Right atrium auricular region (tissue), 2 donors: ENCODE measurements around the gene NHSL1. TPM values are rescaled to one million over a fixed set of nuclear protein-coding genes. Genes with fewer than 3 reads are reported as not detected.
A peak's percentile ranks its signal among the peaks of the same experiment; 100 is the strongest.

Experiments
- DNase-seq: peaks from one replicate; pipeline ENCODE4 v3.0.0-alpha.2; 2019; ENCODE audit warnings: low spot score
- H3K27ac ChIP-seq, 2 donors: fragments of 200-600 bp; sonication (generic); 1 replicate in 1 of 2; 2 replicates in 1 of 2; pipeline ENCODE4 v1.5.1; 2016 to 2019
- H3K27me3 ChIP-seq, 2 donors: fragments of 200-600 bp; sonication (generic); one replicate each; pipeline versions ENCODE4 v1.5.1 to v1.6.0; 2017 to 2019
- H3K36me3 ChIP-seq: fragments of 200-600 bp; sonication (generic); one replicate; pipeline ENCODE4 v1.5.1; 2016
- H3K4me1 ChIP-seq, 2 donors: fragments of 200-600 bp; sonication (generic); one replicate each; pipeline versions ENCODE4 v1.5.1 to v1.6.0; 2017 to 2019
- H3K4me3 ChIP-seq, 2 donors: fragments of 200-600 bp; sonication (generic); 1 replicate in 1 of 2; 2 replicates in 1 of 2; pipeline ENCODE4 v1.5.1; 2017 to 2019; ENCODE audit warnings: mild to moderate bottlenecking in 1 of 2, moderate library complexity in 1 of 2
- H3K9me3 ChIP-seq, 2 donors: fragments of 200-600 bp; sonication (generic); one replicate each; pipeline ENCODE4 v1.5.1; 2019
- total RNA-seq, 2 donors: library from RNA; depleted of rRNA; stranded (reverse); fragments of >200 nt; gene quantifications; one replicate each; pipeline ENCODE4 v1.1.0, GENCODE V29; 2016
- TF ChIP-seq, protein P1 (sequence below), 2 donors: fragments of 200-600 bp; sonication (generic); IDR thresholded peaks; one replicate each; pipeline ENCODE4 v1.5.1; 2019; ENCODE audit warnings: antibody characterized with exemption in 2 of 2

NHSL1 gene
- total RNA-seq, 2 donors from 2014 or later, result 34.3 to 41.6 TPM

DNA sequence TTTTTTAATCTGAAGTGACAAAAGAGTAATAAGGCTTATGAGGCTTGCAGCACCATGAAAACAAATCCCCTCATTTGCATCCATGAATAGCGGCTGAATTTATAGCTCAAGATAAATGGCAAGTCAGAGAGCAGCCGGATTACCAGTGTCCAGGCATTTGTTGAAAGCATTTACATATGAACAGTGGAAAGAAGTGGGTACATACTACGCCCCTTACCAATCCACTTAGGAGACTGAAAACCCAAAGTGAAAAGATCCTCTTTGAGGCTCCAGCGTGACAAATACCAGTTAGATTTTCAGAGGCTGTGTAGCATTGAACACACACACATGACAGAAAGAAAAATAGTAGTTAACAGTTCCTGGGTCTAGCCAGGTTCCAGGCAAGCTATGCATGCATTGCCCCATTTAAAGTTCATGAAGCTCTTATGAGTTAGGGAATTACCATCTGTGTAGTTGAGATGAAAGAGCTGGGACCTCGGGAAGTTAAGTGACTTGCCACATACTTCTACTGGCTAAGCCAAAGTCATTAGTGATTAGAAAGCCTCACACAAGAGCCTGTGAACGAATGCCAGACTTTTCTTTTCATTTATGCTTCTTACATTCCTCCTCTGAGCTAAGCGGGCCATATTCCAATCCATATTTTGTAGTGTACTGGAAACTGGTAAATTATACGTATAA, 28.3 kb upstream of the NHSL1 start:
- DNase-seq, result no peak
- no peak overlapping the region for H3K4me3 ChIP-seq
- H3K36me3 ChIP-seq, result no peaks in the 10 kb centered on the region
- H3K27ac ChIP-seq, result peak overlapping the region in 1 of 2 donors; percentile 38
- no peaks in the 10 kb centered on the region for H3K27me3 ChIP-seq
- no peaks in the 10 kb centered on the region for H3K9me3 ChIP-seq
- H3K4me1 ChIP-seq, result peaks cover 0 to 29% of the 10 kb centered on the region in 2 donors
- TF ChIP-seq, protein P1, sequence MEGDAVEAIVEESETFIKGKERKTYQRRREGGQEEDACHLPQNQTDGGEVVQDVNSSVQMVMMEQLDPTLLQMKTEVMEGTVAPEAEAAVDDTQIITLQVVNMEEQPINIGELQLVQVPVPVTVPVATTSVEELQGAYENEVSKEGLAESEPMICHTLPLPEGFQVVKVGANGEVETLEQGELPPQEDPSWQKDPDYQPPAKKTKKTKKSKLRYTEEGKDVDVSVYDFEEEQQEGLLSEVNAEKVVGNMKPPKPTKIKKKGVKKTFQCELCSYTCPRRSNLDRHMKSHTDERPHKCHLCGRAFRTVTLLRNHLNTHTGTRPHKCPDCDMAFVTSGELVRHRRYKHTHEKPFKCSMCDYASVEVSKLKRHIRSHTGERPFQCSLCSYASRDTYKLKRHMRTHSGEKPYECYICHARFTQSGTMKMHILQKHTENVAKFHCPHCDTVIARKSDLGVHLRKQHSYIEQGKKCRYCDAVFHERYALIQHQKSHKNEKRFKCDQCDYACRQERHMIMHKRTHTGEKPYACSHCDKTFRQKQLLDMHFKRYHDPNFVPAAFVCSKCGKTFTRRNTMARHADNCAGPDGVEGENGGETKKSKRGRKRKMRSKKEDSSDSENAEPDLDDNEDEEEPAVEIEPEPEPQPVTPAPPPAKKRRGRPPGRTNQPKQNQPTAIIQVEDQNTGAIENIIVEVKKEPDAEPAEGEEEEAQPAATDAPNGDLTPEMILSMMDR (IDR thresholded peaks at IDR 0.05), result no peak

DNA sequence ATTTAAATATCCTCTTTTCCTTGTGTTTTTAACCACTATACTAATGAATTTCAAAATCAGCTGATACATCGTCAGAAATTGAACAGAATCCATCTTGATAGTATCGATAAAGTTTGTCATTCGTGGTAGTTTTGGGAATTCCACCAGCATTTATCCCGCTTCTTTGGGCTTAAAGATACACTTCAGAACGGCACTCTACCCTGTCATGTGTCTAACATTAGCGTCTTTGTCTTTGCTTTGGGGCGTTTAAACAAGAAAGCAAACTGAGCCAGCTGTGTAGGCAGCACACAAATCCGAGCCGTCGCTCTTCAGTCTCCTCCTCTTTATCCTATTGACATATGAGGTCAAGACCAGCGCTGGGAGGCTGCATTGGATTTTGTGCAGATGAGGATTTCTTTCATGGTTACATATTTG, 27.5 kb upstream of the NHSL1 start:
- Histone ChIP-seq H3K36me3 (no peaks in the 10 kb centered on the region), H3K9me3 (no peaks in the 10 kb centered on the region), H3K4me3 (no peak overlapping the region), H3K27me3 (no peaks in the 10 kb centered on the region), H3K27ac (peak overlapping the region in 1 of 2 donors; percentile 38), H3K4me1 (peaks cover 0 to 36% of the 10 kb centered on the region in 2 donors)
- TF ChIP-seq, protein P1 (IDR thresholded peaks at IDR 0.05), result no peak
- DNase-seq, result no peak

DNA sequence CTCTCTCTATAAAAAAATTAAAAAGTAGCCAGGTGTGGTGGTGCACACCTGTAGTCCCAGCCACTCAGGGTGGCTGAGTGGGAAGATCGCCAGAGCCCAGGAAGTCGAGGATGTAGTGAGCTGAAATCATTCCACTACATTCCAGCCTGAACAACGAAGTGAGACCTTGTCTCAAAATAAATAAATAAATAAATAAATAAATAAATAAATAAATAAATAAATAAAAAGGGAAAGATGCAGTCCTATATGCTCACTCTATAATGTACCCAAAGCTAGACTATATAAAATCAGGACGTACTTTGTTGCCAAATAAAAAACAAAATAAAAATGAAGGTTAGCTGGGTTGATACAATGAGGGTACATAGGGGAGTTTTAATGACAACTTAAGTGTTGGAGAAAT, 26.1 kb upstream of the NHSL1 start:
- peaks cover 0 to 39% of the 10 kb centered on the region in 2 donors for H3K4me1 ChIP-seq

DNA sequence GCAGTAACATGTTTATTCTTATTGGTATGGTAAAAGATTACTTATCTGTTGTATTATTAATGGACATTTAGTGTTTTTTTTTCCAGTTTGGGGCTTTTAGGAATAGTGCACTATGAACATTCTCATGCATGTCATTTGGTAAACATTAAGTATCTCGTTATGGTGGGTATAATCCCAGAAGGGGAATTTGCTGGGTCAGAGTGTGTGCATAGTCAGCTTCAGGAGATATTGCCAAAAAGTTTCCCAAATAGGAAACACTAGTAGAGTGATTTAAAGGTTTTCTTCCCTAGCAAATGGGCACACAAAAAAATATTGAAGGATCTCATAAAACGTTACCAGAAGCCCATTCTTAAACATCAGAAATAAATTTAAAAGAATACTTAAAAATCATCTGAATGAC, 25.2 kb upstream of the NHSL1 start:
- Histone ChIP-seq H3K36me3 (no peaks in the 10 kb centered on the region), H3K4me1 (peaks cover 0 to 39% of the 10 kb centered on the region in 2 donors), H3K27me3 (no peaks in the 10 kb centered on the region), H3K9me3 (no peaks in the 10 kb centered on the region), H3K27ac (no peak overlapping the region), H3K4me3 (no peak overlapping the region)
- TF ChIP-seq, protein P1 (IDR thresholded peaks at IDR 0.05), result no peak
- no peak for DNase-seq

More for the DNA sequence above, 26.1 kb upstream of the NHSL1 start:
- no peaks in the 10 kb centered on the region for H3K27me3 ChIP-seq
- H3K4me3 ChIP-seq, result no peak overlapping the region
- DNase-seq, result no peak
- no peaks in the 10 kb centered on the region for H3K9me3 ChIP-seq
- H3K27ac ChIP-seq, result no peak overlapping the region
- TF ChIP-seq, protein P1 (IDR thresholded peaks at IDR 0.05), result no peak
- no peaks in the 10 kb centered on the region for H3K36me3 ChIP-seq

DNA sequence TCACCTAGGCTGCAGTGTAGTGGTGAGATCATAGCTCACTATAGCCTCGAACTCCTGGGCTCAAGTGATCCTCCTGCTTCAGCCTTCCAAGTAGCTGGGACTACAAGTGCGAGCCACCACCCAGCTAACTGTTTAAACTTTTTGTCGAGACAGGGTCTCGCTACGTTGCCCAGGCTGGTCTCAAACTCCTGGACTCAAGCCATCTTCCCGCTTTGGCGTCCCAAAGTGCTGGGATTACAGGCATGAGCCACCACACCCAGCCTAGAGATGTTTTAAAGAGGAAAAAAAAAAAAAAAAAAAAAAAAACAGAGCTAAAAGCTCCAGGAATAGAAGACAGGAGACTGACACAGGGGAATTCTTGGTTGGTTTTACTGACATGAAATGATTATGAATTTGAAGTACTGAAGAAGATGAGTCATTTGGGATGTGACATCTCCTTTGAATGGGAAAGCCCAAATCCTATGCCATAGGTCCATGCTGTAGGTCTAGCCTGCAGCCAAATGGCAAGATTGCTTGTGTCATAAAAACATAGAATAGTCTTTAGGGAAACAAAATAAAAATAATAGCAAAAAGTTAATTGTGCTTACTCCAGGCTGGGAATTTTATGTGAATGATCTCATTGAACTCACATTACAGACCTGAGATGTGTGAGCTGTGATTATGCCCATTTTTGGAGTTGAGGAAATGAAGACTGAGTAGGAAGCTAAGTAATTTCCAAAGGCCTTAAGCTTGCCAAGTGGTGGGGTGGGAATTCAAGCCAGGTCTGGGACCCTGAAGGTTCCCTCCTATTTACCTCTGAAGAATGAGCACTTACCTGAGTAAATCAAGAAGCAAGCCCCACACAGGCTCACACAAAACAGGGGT, 24.3 kb upstream of the NHSL1 start:
- Histone ChIP-seq H3K27ac (no peak overlapping the region), H3K27me3 (no peaks in the 10 kb centered on the region), H3K9me3 (no peaks in the 10 kb centered on the region), H3K36me3 (no peaks in the 10 kb centered on the region), H3K4me1 (peaks cover 0 to 34% of the 10 kb centered on the region in 2 donors), H3K4me3 (no peak overlapping the region)
- no peak for DNase-seq
- TF ChIP-seq, protein P1 (IDR thresholded peaks at IDR 0.05), result no peak
